K562 treated with DMSO at 1 percent for 4 hours (cell line): ENCODE data around the gene TNNI3K. TPM values are rescaled to one million over a fixed set of nuclear protein-coding genes. Genes with fewer than 3 reads are reported as not detected.

Experiments
- total RNA-seq: library from RNA; unstranded; fragments of 300-600 nt; gene quantifications from 2 replicates; pipeline ENCODE4 v1.2.3, GENCODE V29; 2022; ENCODE audit not compliant: insufficient read depth

Gene TNNI3K
- not detected in 2 replicates for total RNA-seq

GRCh38 chr1:74235153-74235552, at the start of gene TNNI3K:
TNNI3K (plus strand) TSS chr1:74235387; CDS start chr1:74235452, 65 bp downstream.

GRCh38 chr1:74197657-74198552, 37.3 kb upstream of the TNNI3K start, which contains the start of the genes FPGT and LRRIQ3:
FPGT (plus strand) TSS chr1:74198242; CDS start chr1:74198279, 37 bp downstream.
LRRIQ3 (minus strand) TSS chr1:74198176; CDS start chr1:74183684, 14,492 bp downstream.

GRCh38 chr1:74512170-74512915, 277.2 kb downstream of the TNNI3K start, which contains the start of gene LRRC53:
LRRC53 (minus strand) TSS chr1:74512611; CDS start chr1:74483349, 29,262 bp downstream.

Other genes starting within 250 kb of the TNNI3K start
- 0.24 and 0.77 TPM in 2 replicates for gene LRRIQ3, start 37.2 kb upstream of the TNNI3K start, total RNA-seq
- 6.2 and 6.4 TPM in 2 replicates for gene FPGT, start 37.1 kb upstream of the TNNI3K start, total RNA-seq